ACC112 (cell line): ENCODE results near the gene ZNF490.
A peak's percentile ranks its signal among the peaks of the same experiment; 100 is the strongest.
"Not testable (repeated sequence)": the region's sequence is repeated elsewhere in the genome, so short reads cannot be mapped to it uniquely, and the experiment has no call there.

Source experiments
- H2AFZ ChIP-seq: fragments of 200-600 bp; sonication (generic); one replicate; pipeline ENCODE4 v1.6.0; 2017; ENCODE audit warnings: antibody characterized with exemption, low read length; ENCODE audit not compliant: unreplicated experiment
- H3K27ac ChIP-seq: fragments of 200-600 bp; sonication (generic); 2 replicates; pipeline ENCODE4 v1.5.1; 2014; ENCODE audit warnings: low read depth, mild to moderate bottlenecking, antibody characterized with exemption, low read length, moderate library complexity
- H3K27me3 ChIP-seq: fragments of 200-600 bp; sonication (generic); 2 replicates; pipeline ENCODE4 v1.6.1; 2014; ENCODE audit warnings: mild to moderate bottlenecking, antibody characterized with exemption, low read length, moderate library complexity, mixed read lengths; ENCODE audit not compliant: insufficient read depth
- H3K36me3 ChIP-seq: fragments of 200-600 bp; sonication (generic); 2 replicates; pipeline ENCODE4 v1.6.1; 2016; ENCODE audit warnings: mild to moderate bottlenecking, antibody characterized with exemption, low read length, moderate library complexity, mixed read lengths; ENCODE audit not compliant: insufficient read depth
- H3K4me1 ChIP-seq: fragments of 200-600 bp; sonication (generic); one replicate; pipeline ENCODE4 v1.6.1; 2016; ENCODE audit warnings: low read length, mixed read lengths; ENCODE audit not compliant: insufficient read depth, unreplicated experiment, control insufficient read depth
- H3K4me3 ChIP-seq: fragments of 200-600 bp; sonication (generic); 2 replicates; pipeline ENCODE4 v1.5.1; 2014; ENCODE audit warnings: mild to moderate bottlenecking, low read depth, low read length
- H3K79me2 ChIP-seq: fragments of 200-600 bp; sonication (generic); one replicate; pipeline ENCODE4 v1.6.0; 2016; ENCODE audit warnings: low read length; ENCODE audit not compliant: control insufficient read depth, unreplicated experiment, insufficient read depth

ZNF490 gene

GRCh38 chr19:12621253-12622024 is 10.8 kb upstream of the ZNF490 start:
- peaks cover 29% of the 10 kb centered on the region for H3K36me3 ChIP-seq
- not testable (repeated sequence) for H3K4me1 ChIP-seq, H3K4me3 ChIP-seq, H3K27ac ChIP-seq, H2AFZ ChIP-seq, H3K27me3 ChIP-seq
- peaks cover 45% of the 10 kb centered on the region for H3K79me2 ChIP-seq

GRCh38 chr19:12617646-12618045 is 7.0 kb upstream of the ZNF490 start:
- H3K36me3 ChIP-seq = 0 out of 2 replicates have a peak, but pooled peaks cover 6% of the 10 kb centered on the region
- H3K4me1 ChIP-seq = peaks cover 11% of the 10 kb centered on the region
- no peak overlapping the region for H2AFZ ChIP-seq
- H3K79me2 ChIP-seq = peaks cover 62% of the 10 kb centered on the region
- no peaks in the 10 kb centered on the region for H3K27me3 ChIP-seq
- H3K4me3 ChIP-seq = no peak overlapping the region
- H3K27ac ChIP-seq = no peak overlapping the region

- Histone ChIP-seq H3K4me3 (peak overlapping the region; percentile 99), H3K27ac (peak overlapping the region; percentile 88), H3K36me3 (no peaks in the 10 kb centered on the region), H3K79me2 (peaks cover 49% of the 10 kb centered on the region), H2AFZ (peak overlapping the region; percentile 95), H3K4me1 (peaks cover 11% of the 10 kb centered on the region), H3K27me3 (no peaks in the 10 kb centered on the region)
Measured at GRCh38 chr19:12611361-12611699, 717 bp upstream of the ZNF490 start.

- H2AFZ ChIP-seq = no peak overlapping the region
- H3K4me3 ChIP-seq = no peak overlapping the region
- H3K79me2 ChIP-seq = peaks cover 24% of the 10 kb centered on the region
- H3K27me3 ChIP-seq = no peaks in the 10 kb centered on the region
- H3K27ac ChIP-seq = no peak overlapping the region
- H3K4me1 ChIP-seq = peaks cover 4% of the 10 kb centered on the region
- H3K36me3 ChIP-seq = no peaks in the 10 kb centered on the region
Measured at GRCh38 chr19:12607631-12608030, 3.0 kb downstream of the ZNF490 start.

- no peaks in the 10 kb centered on the region for H3K27me3 ChIP-seq
- no peak overlapping the region for H3K4me3 ChIP-seq
- peaks cover 18% of the 10 kb centered on the region for H3K79me2 ChIP-seq
- no peak overlapping the region for H2AFZ ChIP-seq
- no peak overlapping the region for H3K27ac ChIP-seq
- no peaks in the 10 kb centered on the region for H3K36me3 ChIP-seq
- H3K4me1 ChIP-seq = peaks cover 4% of the 10 kb centered on the region
Measured at GRCh38 chr19:12606796-12607195, 3.8 kb downstream of the ZNF490 start.

- H3K4me3 ChIP-seq = no peak overlapping the region
- H3K36me3 ChIP-seq = no peaks in the 10 kb centered on the region
- H3K27ac ChIP-seq = no peak overlapping the region
- H3K27me3 ChIP-seq = no peaks in the 10 kb centered on the region
- H3K4me1 ChIP-seq = no peaks in the 10 kb centered on the region
- H2AFZ ChIP-seq = no peak overlapping the region
- H3K79me2 ChIP-seq = no peaks in the 10 kb centered on the region
Measured at GRCh38 chr19:12603714-12604113, 6.9 kb downstream of the ZNF490 start.

GRCh38 chr19:12597594-12597993 is 13.0 kb downstream of the ZNF490 start:
- Histone ChIP-seq H3K27ac (no peak overlapping the region), H2AFZ (no peak overlapping the region), H3K4me3 (no peak overlapping the region), H3K36me3 (no peaks in the 10 kb centered on the region), H3K79me2 (no peaks in the 10 kb centered on the region), H3K27me3 (no peaks in the 10 kb centered on the region), H3K4me1 (no peaks in the 10 kb centered on the region)

GRCh38 chr19:12596927-12597548 is 13.6 kb downstream of the ZNF490 start:
- Histone ChIP-seq H3K27ac (no peak overlapping the region), H3K4me1 (no peaks in the 10 kb centered on the region), H3K27me3 (no peaks in the 10 kb centered on the region), H2AFZ (no peak overlapping the region), H3K4me3 (no peak overlapping the region), H3K36me3 (no peaks in the 10 kb centered on the region), H3K79me2 (no peaks in the 10 kb centered on the region)

- Histone ChIP-seq H3K27me3 (no peaks in the 10 kb centered on the region), H3K36me3 (no peaks in the 10 kb centered on the region), H3K4me3 (no peak overlapping the region), H3K4me1 (no peaks in the 10 kb centered on the region), H3K27ac (no peak overlapping the region), H2AFZ (no peak overlapping the region), H3K79me2 (no peaks in the 10 kb centered on the region)
Measured at GRCh38 chr19:12596485-12596884, 14.1 kb downstream of the ZNF490 start.

- no peak overlapping the region for H2AFZ ChIP-seq
- no peaks in the 10 kb centered on the region for H3K79me2 ChIP-seq
- no peak overlapping the region for H3K27ac ChIP-seq
- no peaks in the 10 kb centered on the region for H3K27me3 ChIP-seq
- H3K4me1 ChIP-seq = no peaks in the 10 kb centered on the region
- peaks cover 31% of the 10 kb centered on the region for H3K36me3 ChIP-seq
- no peak overlapping the region for H3K4me3 ChIP-seq
Measured at GRCh38 chr19:12581100-12581499, 29.5 kb downstream of the ZNF490 start.

GRCh38 chr19:12580180-12580694 is 30.4 kb downstream of the ZNF490 start:
- H3K36me3 ChIP-seq = peaks cover 31% of the 10 kb centered on the region
- no peaks in the 10 kb centered on the region for H3K4me1 ChIP-seq
- H3K79me2 ChIP-seq = no peaks in the 10 kb centered on the region
- H3K27me3 ChIP-seq = no peaks in the 10 kb centered on the region
- H3K4me3 ChIP-seq = no peak overlapping the region
- no peak overlapping the region for H3K27ac ChIP-seq
- H2AFZ ChIP-seq = no peak overlapping the region
